ENCODE data around the gene THRB. TPM values are rescaled to one million over a fixed set of nuclear protein-coding genes. Genes with fewer than 3 reads are reported as not detected.
A peak's percentile ranks its signal among the peaks of the same experiment; 100 is the strongest.

The THRB gene
- total and polyA plus RNA-seq, 2 donors (not counting 3 experiments of a cell fraction or from before 2014, with no cell fraction given) = 0.06 TPM; not detected in 1

DNA sequence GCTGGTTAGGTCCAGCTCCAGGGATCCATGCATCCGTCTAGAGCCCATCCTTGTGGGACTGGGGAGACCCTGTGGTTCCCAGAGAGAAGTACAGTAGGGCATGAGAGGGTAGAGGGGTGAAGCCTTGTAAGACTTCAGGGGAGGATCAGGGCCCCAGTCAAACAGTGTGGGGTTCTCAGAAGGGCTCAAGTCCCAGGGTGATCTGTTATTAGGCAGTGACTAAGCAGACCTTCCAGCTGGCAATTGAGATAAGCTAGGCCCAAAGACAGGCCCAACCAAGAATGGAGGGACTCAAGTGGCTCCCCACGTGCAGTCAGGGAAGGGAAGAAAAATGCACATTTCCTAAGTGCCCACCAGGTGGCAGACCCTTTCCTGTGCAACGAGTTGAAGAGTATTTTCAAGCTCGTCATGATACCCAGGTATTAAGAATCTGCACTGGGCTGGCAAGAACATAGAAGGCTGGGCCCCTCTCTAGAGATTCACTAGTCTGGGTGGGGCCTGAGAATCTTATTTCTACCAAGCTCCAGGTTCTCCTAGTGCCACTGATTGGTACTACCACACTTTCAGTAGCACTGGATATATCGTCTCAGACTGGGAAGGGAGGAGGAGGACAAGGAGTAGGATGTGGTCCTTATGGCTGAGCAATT, 308.8 kb downstream of the THRB start:
- Histone ChIP-seq H2AFZ (ENCODE audit: low read depth, low read length) (peak overlapping the region; percentile 13), H3K79me2 (ENCODE audit: control insufficient read depth, insufficient read depth, low read length) (no peaks in the 10 kb centered on the region), H4K20me1 (replicated peaks; ENCODE audit: control insufficient read depth, extremely low read depth, insufficient read depth, low read length) (no peaks in the 10 kb centered on the region), H3K36me3 (ENCODE audit: control insufficient read depth in 2 of 2, extremely low read depth in 1 of 2, insufficient read depth in 2 of 2, low read length in 2 of 2) (no peaks in the 10 kb centered on the region), H3K4me3 (replicated peaks in 1 of 3; ENCODE audit: insufficient read depth in 1 of 3, low read depth in 1 of 3, low read length in 3 of 3) (no peak overlapping the region), H3K9me1 (replicated peaks; ENCODE audit: control insufficient read depth, extremely low read depth, insufficient read depth, low read length) (no peaks in the 10 kb centered on the region), H3K9me3 (replicated peaks; ENCODE audit: control insufficient read depth, insufficient read depth, low read length) (no peaks in the 10 kb centered on the region), H3K27me3 (ENCODE audit: control insufficient read depth in 2 of 2, insufficient read depth in 2 of 2, low read length in 2 of 2) (no peaks in the 10 kb centered on the region), H3K4me1 (ENCODE audit: control insufficient read depth, extremely low read depth, insufficient read depth, low read length) (no peaks in the 10 kb centered on the region), H3K4me2 (ENCODE audit: insufficient read depth, low read length) (no peak overlapping the region), H3K27ac (ENCODE audit: insufficient read depth, low read depth, low read length) (no peak overlapping the region), H3K9ac (replicated peaks; ENCODE audit: extremely low read depth, insufficient read depth, low read length) (no peak overlapping the region)
- intact Hi-C loops (cut with micrococcal nuclease) (loop anchor here (1.0 to 5.0 kb wide), 5 partner anchors 52 to 497 kb away; no protein-coding TSS in a partner anchor), dilution Hi-C loops (cut with MboI; ENCODE audit: extremely low pct_ligation_motif_present, low sequenced_read_pairs) (no loop called here)
- BruUV-seq (replicated peaks) = no TSS peak
- DNase-seq (ENCODE audit: low read depth, low spot score) = peak; percentile 67
- CTCF ChIA-PET = interaction anchor here (0.6 to 9.5 kb wide), 38 partner anchors 9 to 516 kb away, joined by 3 to 99 read pairs (median 4); no protein-coding TSS in a partner anchor
- peak; percentile 82 for FAIRE-seq
- TF ChIP-seq POLR2A (IDR thresholded peaks at IDR 0.05; ENCODE audit: low read depth, low read length) = no peak
- TF ChIP-seq FOS (IDR thresholded peaks at IDR 0.05; ENCODE audit: borderline replicate concordance, insufficient read depth, low read length) = no peak
- no peak for TF ChIP-seq JUN (IDR thresholded peaks at IDR 0.05; ENCODE audit: borderline replicate concordance, insufficient read depth, insufficient read length, low read depth)
- TF ChIP-seq, protein P1, sequence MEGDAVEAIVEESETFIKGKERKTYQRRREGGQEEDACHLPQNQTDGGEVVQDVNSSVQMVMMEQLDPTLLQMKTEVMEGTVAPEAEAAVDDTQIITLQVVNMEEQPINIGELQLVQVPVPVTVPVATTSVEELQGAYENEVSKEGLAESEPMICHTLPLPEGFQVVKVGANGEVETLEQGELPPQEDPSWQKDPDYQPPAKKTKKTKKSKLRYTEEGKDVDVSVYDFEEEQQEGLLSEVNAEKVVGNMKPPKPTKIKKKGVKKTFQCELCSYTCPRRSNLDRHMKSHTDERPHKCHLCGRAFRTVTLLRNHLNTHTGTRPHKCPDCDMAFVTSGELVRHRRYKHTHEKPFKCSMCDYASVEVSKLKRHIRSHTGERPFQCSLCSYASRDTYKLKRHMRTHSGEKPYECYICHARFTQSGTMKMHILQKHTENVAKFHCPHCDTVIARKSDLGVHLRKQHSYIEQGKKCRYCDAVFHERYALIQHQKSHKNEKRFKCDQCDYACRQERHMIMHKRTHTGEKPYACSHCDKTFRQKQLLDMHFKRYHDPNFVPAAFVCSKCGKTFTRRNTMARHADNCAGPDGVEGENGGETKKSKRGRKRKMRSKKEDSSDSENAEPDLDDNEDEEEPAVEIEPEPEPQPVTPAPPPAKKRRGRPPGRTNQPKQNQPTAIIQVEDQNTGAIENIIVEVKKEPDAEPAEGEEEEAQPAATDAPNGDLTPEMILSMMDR (IDR thresholded peaks at IDR 0.05; ENCODE audit: extremely low read depth in 1 of 2, insufficient read depth in 1 of 2, low read depth in 1 of 2, low read length in 2 of 2) = peak; percentile 63 to 65
- no peak for TF ChIP-seq EZH2 (IDR thresholded peaks at IDR 0.05; ENCODE audit: borderline replicate concordance, low read depth, low read length, severe bottlenecking)
- POLR2A ChIA-PET = no interaction called here

Measured in endothelial cell of umbilical vein (primary cell).